NCI-H128 (cell line): ENCODE data around the gene PRELP.
"Not testable (repeated sequence)": the region's sequence is repeated elsewhere in the genome, so short reads cannot be mapped to it uniquely, and the experiment has no call there.

Source experiments
- DNase-seq: peaks from one replicate; lab custom pipeline; 2025; ENCODE audit not compliant: unreplicated experiment; lab: John Stamatoyannopoulos, UW

The PRELP gene

DNA sequence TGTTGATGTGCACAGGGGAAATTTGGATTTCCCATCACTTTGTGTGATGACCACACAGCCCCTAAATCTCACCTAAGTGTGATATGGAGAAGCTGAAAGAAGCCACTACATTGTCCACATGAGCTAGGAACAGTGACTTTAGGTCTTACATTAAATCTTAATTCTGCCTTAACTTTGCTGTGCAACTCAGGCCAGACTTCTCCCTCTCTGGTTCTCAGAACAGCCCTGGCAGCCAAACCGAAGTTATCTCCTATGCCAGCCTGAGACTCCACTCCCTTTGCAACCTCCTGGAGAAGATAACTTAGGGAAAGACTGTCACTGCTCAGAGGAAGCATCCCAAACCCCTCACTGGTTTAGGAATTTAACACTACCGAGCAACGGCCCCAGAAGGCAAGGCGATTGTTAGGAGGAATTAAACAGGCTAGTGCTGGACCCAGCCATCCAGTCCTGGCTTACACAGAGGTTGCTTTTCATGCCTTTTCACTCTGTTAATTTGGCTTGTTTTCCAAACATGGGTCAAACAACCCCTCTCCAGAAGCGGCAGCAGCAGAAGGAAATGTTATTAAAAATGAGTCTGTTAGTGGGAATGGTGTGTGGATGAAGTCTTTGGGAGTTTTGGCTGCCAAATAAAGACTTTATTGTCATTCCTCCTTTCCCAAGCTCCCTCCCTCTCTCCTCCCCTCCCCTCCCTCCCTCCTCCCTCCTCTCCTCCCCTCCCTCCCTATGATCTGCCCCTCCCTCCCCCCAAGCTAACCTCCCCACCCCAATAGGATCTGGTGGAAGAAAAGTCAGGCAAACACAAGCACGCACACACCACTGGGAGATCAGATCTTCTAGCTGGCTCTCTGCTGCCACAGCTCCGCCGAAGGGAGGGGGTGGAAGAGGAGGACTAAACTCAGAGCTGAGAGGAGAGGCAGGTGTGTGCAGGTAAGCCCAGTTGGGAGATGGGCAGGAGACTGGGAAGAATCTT, at the start of gene PRELP:
Gene PRELP (plus strand): TSS at position 795 of the 970 bp plus-strand sequence. CDS start 7,379 bp downstream, outside the sequence.
- peak; percentile 48 for DNase-seq

DNA sequence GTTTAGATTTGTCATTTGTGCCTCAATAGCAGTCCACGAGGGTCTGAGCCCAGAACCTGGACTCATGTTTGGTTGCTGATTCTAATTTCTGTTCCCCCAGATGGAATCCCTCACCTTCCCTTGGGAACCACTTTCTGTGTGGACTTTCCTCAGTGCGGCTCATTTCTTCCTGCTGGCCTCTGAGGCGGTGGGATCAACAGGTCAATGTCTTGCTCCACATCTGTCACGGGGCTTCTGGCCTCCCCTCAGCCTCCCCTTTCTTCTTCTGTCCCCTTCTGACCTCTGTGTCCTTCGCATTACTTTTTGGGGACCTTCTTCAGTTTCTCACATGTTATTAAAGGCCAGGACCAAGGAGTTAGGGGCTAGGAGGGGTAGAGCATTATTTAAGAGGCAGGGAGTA, 49.2 kb upstream of the PRELP start:
- no peak for DNase-seq

DNA sequence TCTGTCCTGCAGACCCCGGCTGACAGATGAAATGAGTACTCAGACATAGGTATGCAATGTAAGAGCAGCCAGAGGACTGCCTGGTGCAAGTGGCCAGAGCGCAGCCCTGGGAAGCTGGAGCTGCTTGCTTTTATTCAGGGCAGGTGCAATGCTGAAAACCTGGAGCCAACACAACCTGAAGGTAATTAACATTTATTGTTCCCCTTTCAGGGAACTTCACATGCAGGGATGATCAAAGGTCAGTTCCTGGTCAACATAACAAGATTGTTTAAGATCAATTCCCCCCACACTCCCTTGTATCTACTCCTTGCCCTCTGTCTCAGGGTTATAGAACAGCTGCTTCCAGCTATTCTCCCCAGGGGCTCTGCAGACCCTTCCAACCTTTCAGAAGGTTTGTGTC, 48.7 kb upstream of the PRELP start:
- no peak for DNase-seq

DNA sequence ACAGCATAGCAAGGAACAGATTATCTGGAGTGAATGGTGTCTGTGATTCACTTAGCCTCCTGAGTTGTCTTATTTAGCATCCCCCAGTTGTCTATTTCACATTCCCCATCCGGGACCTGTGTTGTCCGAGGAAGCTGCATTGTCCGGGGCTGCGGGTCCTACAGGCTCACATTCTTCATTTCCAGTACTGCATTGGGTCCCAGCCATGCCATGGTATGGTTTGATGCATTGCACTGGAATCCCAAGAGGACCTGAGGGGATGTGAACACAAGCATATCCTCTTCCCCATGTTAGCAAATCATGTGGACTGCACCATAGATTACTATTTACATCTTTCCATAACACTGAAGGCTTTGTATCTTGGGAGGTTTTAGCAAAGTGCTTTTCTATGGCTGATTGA, 48.2 kb upstream of the PRELP start:
- DNase-seq: no peak

DNA sequence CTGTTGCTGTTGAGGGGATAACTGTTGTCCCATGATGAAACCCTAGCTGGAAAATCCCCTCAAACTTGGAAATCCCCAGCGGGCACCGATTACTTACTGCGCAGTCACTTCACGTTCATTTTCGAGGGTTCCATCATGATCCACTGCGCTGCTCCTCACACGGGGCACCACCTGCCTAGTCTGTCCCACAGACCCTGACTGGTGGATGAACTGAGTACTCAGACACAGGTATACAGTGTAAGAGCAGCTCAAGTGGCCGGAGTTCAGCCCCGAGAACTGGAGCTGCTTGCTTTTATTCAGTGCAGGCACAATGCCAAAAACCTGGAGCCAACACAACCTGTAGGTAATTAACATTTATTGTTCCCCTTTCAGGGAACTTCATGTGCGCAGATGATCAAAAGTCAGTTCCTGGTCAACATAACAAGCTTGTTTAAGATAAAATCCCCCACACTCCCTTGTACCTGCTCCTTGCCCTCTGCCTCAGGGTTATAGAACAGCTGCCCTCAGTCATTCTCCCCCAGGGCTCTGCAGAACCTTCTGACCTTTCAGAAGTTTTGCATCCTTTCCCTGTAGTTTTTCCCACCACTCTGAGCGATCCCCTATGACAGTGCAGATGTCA, 46.5 kb upstream of the PRELP start:
- DNase-seq: peak; percentile 87

DNA sequence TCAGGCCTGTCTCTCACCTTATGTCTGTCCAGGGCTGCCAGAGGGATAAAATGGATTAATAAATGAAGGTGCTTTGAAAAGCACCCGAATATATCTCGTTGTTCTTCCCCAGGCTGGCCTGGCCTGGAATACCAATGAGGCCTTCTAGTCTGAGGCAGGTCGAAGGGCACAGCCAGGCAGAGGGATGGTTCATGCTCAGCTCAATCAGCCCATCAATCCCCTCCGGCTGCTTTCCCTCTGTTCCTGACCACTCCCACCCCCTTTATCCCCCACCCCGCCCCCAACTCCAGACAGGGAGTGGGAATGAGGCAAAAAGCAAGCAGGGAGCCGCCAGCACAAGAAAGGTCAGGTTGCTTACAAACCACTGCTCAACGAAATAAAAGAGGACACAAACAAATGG, 40.0 kb upstream of the PRELP start:
- DNase-seq: no peak

DNA sequence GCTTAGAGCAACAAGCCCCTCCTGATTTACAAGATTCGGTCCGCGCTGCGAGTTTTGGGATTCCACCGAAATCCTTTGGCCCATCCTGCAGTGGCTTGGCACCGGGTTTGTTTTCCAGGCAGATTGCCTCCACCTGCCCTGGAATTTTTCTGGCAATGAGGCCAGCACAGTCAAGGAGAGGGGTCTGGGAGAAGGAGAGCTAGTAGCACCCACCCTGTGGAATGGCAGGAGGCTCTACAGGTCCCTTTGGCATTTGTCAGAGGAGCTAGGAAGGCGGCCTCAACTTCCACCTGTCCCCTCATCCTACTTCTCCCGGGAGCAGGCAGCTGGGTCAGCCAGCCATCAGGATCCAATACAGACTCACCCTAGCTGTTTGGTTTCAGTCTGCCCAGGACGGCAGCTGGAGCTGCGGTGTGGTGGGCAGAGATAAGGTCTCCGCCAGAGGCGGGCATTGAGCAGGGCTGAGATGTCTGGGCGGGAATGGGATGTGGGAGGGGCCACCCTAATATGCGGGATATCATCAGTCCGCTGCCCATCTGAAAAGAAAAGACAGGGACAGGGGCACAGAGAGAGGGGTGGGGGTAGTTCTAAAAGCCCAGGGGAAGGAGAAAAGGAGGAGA, 37.8 kb upstream of the PRELP start:
- DNase-seq: no peak

DNA sequence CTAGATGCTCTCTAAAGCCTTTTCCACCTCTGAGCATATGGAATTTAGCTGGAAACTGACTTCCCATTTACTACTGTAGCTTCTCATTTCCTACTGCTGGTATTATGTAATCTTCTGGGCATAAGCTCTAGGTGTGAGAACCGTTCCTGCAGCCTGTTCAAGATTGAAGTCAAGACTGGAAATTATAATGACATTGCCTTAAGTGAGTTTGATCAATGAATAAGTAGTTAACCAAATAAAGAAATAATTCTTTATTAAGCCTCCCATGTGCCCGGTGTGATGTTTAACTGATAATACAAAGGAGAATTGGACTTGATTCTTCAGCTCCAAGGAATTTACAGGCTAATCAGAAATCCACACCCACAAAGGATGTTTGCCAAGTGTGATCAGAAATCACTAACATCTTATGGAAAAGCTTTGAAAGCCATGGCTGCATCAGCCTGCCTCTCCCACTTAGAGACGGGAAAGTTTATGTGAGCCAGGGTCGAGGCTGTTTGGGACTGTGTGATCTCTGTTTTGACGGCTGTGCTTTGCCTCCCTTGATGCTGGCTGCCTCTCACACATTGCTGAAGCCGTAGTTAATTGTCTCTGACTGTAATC, 36.4 kb upstream of the PRELP start:
- no peak for DNase-seq

DNA sequence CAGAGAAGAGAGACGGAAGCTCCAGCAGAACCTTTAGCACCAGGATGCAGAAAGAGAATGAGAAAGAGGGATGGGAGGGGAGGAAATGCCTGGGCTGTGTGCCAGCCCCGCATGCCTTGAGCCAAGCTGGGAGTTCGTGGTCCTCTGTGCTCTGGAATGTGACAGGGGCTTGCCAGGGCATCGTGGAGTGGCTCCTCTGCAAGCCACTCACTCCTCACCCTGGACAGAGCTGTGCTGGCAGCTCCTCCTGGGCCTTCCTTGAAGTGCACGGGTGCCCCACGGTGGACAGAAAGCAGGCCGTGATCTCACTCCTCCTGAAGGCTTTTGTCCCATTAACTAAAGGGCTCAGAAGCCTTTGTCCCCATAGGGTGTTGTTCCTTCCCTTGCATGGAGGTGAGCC, 34.8 kb upstream of the PRELP start:
- no peak for DNase-seq

DNA sequence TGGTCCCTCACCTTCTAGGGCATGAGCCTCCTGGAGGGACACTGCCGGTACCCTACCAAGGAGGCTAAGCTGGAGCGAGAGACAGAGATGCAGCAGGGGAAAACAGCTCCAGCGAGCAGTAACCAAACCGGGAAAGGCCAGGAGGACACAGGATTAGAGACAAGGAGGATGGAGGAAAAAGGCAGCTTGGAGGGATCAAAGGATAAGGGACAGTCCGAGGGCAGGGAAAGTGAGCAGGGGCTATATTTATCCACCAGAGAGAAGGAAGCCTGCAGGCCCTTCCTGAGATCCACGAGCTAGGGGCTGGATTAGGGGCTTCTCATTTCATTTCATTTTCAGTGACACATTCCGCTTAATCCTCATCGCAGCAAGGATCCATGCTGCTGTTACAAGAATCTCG, 33.8 kb upstream of the PRELP start:
- no peak for DNase-seq

DNA sequence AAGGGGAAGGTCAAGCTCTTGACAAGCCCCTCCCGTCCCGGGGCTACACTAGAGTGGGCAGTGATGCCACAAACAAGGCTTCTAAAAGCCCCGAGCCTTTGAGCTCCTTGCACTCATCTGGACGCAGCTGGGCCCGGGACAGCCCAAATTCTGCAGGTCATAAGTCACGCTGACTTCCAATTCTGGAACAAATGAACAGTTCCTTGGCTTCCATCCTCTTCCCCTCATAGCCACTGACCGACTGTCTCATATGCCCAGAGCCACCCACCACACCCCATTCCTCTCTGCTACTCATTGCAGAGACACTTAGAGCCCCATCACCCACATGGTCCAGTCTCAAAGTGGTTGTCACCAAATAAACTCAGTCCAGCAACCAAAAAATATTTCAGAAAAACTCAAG, 32.8 kb upstream of the PRELP start:
- no peak for DNase-seq

DNA sequence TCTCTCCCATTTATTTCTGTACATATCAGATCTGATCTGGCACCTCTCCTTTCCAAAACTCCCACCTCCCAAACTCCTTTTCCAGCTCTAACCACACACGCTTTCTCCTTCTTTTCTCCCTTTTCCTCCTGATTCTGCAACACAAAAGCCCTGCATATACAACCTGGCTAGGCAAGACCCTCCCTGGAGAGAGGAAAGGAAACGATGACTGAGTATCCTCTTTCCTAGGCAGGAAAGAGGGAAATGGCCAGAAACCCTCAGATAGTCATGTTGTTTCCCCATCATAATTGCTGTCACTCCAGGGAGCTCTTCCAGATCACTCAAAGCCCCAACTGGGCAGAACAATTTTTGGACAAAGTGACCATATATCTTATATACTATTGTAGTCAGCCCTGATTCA, 32.3 kb upstream of the PRELP start:
- no peak for DNase-seq

DNA sequence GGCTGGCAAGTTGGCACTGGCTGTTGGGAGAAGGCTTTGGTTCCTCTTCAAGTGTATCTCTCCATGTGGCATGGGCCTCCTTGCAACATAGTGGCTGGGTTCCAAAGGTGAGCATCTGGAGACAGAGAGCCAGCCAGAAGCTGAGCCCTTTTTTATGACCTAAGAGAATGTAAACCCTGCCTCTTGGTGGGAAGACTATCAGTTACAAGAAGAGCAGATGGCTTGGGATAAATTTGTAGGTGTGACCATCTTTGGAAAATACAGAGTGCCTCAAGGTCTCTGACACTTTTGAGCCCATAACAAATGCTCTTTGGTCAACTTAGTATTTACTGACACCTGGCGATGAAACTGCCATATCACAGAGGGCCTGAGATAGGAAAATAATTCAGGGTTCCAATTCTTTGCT, 31.4 kb upstream of the PRELP start:
- DNase-seq: no peak

DNA sequence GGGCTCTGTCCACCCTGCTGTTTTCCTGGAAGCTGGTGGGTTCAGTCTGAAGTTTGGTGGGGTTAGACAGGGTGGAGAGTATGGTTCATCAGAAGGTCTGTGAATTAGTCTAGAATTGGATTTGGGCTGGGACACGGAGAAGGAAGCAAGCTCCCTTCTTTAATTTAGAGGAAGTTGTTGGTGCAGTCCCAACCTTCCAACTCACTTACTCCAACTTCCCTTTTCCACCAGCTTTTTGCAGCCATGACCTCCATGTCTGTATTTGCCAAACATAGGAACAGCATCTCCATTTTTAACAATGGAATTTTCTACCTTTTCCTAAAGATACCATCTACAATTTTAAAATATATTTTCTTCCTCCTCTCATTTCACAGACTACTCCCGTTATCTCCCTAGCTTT, 28.5 kb upstream of the PRELP start:
- DNase-seq: no peak

DNA sequence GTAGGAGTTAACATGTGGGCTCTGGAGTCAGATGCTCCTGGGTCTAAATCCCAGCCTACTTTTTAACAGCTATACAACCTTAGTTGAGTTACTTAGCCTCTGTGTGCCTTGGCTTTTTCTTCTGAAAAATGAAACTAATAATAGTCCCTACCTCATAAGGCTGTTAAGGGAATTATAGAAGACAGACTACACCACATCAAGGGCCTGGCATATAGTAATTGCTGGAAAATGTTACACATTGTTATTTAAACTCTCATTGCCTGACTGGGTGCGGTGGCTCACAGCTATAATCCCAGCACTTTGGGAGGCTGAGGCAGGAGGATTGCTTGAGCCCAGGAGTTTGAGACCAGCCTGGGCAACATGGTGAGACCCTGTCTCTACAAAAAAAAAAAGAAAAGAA, 28.0 kb upstream of the PRELP start:
- not testable (repeated sequence) for DNase-seq

DNA sequence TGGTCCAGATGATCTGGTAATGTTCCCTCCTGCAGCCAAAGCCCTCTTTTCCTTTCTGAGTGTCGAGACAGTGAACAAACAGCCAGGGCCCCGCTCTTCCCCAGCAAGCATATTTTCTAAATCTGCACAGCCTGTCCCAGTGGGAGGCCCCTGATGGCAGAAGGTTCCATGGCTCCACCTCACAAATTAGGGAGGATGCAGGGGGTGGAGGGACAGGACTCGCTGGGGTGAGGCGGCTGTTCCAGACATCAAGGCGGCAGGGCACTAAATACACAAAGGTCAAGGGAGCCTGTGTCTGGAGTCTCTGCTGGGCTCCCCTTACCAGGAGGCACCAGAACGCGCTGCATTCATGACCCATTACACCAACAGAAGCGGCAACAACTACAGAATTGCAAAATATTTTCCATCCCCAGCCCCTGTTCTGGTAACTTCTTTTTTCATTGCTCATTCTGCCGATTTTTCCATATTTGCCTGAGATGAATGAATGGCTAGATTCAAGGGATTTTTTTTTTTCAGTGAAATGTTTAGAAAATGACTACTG, 27.0 kb upstream of the PRELP start:
- DNase-seq: no peak

DNA sequence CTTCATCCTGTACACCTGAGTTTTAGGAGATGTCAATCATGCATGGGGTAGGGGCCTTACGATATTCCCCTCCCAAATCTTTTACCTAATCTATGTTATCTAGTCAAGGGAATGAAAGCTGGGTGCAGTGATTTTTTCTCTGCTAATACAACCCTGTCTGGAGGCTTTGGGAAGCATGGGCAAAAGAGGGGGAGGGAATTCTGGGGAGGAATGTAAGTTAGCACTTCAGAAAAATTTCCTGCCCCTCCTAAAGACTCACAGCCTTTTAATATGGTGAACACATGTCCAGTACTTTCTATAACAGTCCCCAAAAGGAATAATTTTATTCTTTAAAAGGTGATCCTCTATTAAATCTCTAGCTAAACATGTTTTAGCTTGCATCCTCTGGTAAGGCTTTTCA, 25.6 kb upstream of the PRELP start:
- DNase-seq: no peak

DNA sequence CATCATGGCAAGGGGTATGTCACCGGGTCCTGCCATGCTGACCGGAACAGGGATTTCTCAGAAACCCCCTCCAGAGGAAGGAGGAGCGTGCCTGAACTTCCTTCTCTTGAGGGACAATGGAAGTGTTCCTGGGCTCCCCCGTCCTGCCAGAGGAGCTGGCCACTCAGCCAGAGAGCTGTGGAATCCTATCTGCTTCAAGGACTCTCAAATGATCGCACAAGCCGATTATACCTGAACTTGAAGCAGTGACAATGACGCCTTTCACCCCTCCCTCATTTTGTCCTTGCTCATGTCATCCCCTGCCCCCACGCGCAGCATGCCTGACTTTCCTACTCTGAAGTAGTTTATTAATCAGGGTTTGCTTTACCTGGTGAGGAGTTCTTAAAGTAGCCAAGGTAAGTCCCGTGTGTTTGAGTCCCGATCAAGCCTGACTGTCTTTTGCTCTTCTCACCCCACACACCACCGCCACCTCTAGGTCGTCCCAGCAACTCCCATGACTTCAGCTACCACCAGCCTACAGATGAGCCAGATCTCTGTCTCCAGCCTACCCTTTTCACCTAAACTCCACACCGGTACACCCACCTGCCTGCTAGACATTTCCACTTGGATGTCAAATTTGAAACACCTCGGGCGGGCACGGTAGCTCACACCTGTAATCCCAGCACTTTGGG, 25.0 kb upstream of the PRELP start:
- no peak for DNase-seq

DNA sequence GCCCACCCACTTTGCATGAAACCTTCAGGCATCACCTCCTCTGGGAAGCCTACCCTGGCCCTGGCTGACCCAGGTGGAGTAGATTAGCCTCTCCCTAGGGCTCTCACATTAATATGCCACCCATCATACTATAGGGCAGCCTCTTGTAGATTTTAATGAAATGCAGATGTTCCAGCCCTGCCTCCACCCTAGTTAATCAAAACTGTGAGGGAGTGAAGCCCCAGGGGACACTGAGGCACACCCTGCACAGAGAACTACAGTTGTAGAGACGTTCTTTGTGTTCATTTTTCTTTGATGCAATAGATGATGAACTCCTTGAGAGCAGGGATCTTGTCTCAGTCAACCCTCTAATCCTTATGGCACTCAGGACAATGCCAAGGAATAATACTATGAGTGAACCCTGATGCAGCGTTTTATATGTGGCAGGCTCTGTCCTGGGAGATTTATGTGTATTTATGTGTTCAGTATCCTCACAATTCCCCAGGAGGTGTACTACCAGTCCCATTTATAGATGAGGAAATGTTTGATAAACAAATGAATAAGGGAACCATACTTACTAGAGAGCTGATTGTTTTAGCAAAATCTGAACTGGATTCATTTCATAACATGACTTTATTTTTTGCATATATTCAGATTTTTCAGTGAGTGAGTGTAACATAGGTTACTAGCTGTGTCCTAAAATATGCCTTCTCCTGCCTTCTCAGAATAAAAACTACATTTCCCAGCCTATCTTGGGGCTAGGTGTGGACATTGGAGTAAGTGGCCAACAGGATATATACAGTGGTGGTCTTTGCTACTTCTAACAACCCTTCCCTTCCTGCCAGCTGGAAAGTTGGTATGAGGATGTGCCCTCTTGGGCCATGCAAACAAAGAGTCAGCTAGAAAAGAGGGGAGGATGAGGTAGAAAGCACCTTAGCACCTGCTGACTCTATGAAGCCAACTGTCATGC, 23.5 kb upstream of the PRELP start:
- no peak for DNase-seq

DNA sequence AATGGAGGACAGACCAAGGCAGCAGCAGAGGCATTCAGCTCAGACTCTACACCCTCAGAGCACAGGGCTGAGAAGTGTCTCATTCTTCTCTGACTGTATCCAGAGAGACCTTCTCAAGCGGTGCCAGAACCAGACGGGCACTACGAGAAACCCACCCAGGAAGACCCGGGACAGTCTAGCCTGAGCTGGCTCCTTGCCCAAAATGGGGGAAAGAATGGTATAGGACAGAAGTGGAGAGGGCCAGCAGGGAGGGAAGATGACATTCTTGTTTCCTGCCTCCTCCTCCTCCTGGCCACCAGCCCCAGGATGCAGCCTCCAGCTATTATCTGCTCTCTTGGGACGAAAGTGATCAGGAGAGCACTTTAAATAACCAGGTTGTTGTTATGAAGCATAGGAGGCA, 22.6 kb upstream of the PRELP start:
- DNase-seq: no peak
